Measurements from ENCODE around the gene TFRC.
"Not testable (repeated sequence)": the region's sequence is repeated elsewhere in the genome, so short reads cannot be mapped to it uniquely, and the experiment has no call there.

TFRC gene

DNA sequence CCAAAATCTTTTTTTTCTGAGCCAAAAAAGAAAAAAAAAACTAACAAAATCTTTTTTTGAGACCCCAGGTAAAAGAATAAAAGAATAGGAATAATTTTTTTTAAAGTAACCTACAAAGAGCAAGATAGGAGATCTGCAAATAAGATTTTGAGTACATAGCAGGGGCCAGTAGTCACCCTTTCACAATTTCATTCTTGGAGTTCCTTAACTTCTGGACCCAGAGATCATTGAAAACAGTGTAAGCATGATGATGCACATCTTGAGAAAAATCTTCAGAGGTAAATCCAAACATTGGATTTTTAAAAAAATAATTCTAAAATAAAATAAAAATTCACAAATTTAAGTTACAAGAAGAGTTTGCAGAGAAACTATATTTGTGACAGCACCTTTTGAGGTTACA lies 18.8 kb downstream of the TFRC start:
- TF ChIP-seq, protein P1, sequence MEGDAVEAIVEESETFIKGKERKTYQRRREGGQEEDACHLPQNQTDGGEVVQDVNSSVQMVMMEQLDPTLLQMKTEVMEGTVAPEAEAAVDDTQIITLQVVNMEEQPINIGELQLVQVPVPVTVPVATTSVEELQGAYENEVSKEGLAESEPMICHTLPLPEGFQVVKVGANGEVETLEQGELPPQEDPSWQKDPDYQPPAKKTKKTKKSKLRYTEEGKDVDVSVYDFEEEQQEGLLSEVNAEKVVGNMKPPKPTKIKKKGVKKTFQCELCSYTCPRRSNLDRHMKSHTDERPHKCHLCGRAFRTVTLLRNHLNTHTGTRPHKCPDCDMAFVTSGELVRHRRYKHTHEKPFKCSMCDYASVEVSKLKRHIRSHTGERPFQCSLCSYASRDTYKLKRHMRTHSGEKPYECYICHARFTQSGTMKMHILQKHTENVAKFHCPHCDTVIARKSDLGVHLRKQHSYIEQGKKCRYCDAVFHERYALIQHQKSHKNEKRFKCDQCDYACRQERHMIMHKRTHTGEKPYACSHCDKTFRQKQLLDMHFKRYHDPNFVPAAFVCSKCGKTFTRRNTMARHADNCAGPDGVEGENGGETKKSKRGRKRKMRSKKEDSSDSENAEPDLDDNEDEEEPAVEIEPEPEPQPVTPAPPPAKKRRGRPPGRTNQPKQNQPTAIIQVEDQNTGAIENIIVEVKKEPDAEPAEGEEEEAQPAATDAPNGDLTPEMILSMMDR (IDR thresholded peaks at IDR 0.05; ENCODE audit: low read depth, low read length) = no peak
- no peak for DNase-seq (ENCODE audit: extremely low read depth, low read depth)

DNA sequence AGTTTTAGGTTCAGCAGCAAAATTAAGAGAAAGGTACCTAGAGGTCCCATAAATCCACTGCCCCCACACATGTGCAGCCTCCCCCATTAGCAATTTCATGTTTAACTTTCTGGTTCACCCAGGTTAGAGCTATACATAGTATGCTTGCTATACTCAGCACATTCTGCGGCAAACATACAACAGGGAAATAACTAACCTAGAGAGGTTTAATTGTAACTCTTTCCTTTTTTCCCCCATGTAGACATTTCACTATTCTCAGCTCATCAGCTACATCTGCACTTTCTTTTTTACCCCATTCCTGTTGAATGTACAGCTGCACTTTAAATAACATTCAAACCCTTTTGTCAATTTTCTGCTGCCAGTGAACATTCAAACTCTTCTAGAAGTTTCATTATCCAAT lies 21.1 kb downstream of the TFRC start:
- DNase-seq (ENCODE audit: extremely low read depth, low read depth) = no peak
- TF ChIP-seq, protein P1 (IDR thresholded peaks at IDR 0.05; ENCODE audit: low read depth, low read length) = no peak

DNA sequence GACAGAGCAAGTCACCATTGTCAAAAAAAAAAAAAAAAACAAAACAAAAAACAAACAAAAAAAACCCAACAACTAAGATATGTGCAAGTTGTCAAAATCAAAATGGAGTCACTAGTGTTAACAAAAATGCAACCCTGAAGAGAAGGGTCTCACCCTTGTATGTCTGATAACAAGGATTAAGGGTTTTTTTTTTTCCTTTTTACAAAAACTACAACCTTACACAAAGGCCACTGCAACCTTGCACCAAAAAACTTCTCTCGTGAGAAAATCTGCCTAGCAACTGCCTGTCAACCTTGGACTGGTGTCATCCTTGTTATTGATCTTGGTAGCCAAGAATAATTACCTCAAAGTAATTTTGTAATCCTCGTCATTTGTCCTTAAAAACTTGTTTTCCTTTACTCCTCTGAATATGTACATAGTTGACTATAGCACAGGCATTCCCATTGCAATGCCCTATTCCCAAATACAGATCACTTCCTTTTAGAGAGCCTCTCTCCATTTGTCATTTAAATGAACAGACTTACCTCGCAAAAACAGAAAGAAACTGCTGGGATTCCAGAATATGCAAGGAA lies 24.0 kb downstream of the TFRC start:
- TF ChIP-seq, protein P1 (IDR thresholded peaks at IDR 0.05; ENCODE audit: low read depth, low read length) = no peak
- DNase-seq (ENCODE audit: extremely low read depth, low read depth) = no peak

DNA sequence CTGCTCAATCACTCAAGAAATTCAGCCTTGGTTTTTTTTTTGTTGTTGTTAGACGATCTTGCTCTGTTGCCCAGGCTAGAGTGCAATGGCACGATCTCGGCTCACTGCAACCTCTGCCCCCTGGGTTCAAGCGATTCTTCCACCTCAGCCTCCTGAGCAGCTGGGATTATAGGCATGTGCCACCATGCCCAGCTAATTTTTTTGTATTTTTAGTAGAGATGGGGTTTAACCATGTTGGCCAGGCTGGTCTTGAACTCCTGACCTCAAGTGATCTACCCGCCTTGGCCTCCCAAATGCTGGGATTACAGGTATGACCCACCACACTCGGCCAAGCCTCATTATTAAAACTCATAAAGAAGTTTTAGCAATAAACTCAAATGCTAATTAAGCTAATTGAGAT lies 25.5 kb downstream of the TFRC start:
- not testable (repeated sequence) for DNase-seq (ENCODE audit: extremely low read depth, low read depth)

DNA sequence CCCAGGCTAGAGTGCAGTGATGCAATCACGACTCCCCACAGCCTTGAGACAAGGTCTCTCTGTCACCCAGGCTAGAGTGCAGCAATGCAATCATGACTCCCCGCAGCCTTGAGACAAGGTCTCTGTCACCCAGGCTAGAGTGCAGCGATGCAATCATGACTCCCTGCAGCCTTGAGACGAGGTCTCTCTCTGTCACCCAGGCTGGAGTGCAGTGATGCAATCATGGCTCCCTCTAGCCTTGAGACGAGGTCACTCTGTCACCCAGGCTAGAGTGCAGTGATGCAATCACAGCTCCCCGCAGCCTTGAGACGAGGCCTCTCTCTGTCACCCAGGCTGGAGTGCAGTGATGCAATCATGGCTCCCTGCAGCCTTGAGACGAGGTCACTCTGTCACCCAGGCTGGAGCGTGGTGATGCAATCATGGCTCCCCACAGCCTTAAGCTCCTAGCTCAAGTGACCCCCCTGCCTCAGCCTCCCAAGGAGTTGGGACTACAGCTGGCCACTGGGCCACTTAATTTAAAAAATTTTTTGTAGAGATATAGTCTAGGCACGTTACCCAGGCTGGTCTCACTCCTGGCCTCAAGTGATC lies 26.1 kb downstream of the TFRC start:
- DNase-seq (ENCODE audit: extremely low read depth, low read depth) = no peak
- TF ChIP-seq, protein P1 (IDR thresholded peaks at IDR 0.05; ENCODE audit: low read depth, low read length) = no peak

DNA sequence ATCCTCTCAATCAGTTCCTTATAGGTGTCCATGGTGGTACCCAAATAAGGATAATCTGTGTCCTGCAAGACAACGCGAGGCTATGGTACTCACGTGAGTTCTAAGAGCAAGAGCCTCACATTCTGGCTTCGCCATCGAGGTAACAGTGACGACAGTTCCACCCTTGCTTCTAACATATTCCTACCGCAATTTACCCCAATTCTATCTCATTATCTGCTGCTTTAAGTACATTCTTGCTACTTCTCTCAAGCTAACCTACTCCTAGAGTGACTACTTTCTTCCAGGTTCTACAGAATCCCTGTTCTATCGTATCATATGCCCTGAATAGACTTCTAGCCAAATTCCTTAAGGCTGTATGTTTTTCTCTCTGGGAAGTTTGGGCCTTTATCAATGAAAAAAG lies 26.6 kb downstream of the TFRC start:
- TF ChIP-seq, protein P1 (IDR thresholded peaks at IDR 0.05; ENCODE audit: low read depth, low read length) = no peak
- no peak for DNase-seq (ENCODE audit: extremely low read depth, low read depth)

DNA sequence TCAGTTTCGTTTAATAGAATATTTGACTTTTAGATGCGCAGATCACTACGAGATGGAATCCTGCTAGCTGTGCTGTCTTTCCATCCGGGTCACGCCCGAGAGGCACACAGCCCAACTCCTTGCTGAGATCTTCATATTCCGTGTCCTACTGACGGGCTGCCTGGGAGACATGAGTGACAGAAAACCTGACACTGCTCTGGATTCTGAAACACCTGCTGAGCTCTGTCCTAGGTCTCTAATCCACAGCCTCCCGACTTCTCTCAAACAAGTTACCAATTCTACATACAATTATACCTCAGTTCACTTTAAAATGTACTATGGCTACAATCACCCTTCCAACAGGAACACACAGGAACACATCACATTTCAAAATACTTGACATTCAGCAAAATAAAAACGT lies 27.2 kb downstream of the TFRC start:
- TF ChIP-seq, protein P1 (IDR thresholded peaks at IDR 0.05; ENCODE audit: low read depth, low read length) = no peak
- DNase-seq (ENCODE audit: extremely low read depth, low read depth) = no peak

DNA sequence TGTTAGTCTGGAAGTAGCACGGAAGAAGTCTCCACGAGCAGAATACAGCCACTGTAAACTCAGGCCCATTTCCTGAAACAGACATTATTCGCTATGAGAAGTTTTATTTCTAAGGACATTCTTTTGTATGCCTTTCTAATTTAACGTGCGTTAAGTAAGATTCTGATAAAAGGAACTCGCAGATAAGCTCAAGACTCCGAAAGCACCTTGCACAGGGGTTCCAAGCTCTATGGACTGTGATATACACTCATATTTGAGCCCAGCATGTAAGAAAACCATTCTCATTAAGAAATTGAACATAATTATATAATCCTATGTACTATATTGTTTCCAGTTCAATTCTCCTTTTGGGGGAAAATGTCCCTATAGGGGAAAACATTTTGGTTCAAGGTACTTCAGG lies 28.4 kb downstream of the TFRC start:
- TF ChIP-seq, protein P1 (IDR thresholded peaks at IDR 0.05; ENCODE audit: low read depth, low read length) = no peak
- no peak for DNase-seq (ENCODE audit: extremely low read depth, low read depth)

Data from AG09319 (cell line).